ENCODE measurements around the gene CIB2. TPM values are rescaled to one million over a fixed set of nuclear protein-coding genes. Genes with fewer than 3 reads are reported as not detected.

The CIB2 gene
- total RNA-seq, 1 experiment from 2014 or later: 43.2 TPM

DNA sequence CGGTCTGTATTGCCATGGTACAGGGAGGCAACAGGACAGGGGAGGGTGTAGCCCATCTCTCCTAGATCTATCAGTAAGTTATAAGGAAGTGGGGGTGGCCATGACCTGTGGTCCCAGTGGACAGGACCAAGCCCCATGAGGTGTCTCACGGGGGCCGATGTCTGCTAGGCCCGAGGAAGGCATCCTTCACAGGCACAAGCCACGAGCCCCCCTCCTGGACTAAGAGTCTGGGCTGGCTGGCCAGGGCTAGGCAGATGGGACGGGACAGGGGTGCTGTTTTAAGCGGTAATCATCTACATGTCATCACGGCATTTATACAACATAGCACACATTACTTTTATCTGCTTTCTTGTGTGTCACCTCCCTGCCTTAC lies 51.2 kb downstream of the CIB2 start:
- Histone ChIP-seq H3K4ac (ENCODE audit: low read depth, low read length) (no peak overlapping the region), H2BK20ac (ENCODE audit: low read depth, low read length, poor library complexity, severe bottlenecking) (no peak overlapping the region), H2BK12ac (ENCODE audit: insufficient read length, low read depth, low read length) (no peak overlapping the region), H3K79me2 (ENCODE audit: insufficient read depth, low read length) (no peaks in the 10 kb centered on the region), H3K4me2 (ENCODE audit: insufficient read depth, insufficient read length, low read length) (no peak overlapping the region), H3K9me3 (ENCODE audit: control insufficient read depth, low read depth, low read length) (no peaks in the 10 kb centered on the region), H3K18ac (ENCODE audit: insufficient read length, low read depth, low read length) (no peak overlapping the region), H2BK5ac (ENCODE audit: insufficient read length, low read length) (no peak overlapping the region), H4K91ac (ENCODE audit: insufficient read length, low read depth, low read length) (no peak overlapping the region), H4K5ac (ENCODE audit: insufficient read length, low read depth, low read length) (no peak overlapping the region), H3K9ac (ENCODE audit: extremely low read depth, insufficient read length, low read length) (no peak overlapping the region), H4K8ac (replicated peaks; ENCODE audit: insufficient read length, low read depth, low read length) (no peak overlapping the region), H3T11ph (ENCODE audit: low read length) (no peak overlapping the region), H2BK15ac (ENCODE audit: low read depth, low read length) (no peak overlapping the region), H3K79me1 (ENCODE audit: insufficient read depth, low read depth, low read length, poor library complexity, severe bottlenecking) (no peaks in the 10 kb centered on the region), H3K27me3 (ENCODE audit: insufficient read depth, low read length) (no peaks in the 10 kb centered on the region), H3K4me1 (ENCODE audit: insufficient read depth, low read length) (peaks cover 2% of the 10 kb centered on the region; the same call in 1 of the 2 replicates), H4K20me1 (ENCODE audit: control insufficient read depth, insufficient read depth, insufficient read length) (no peaks in the 10 kb centered on the region), H2BK120ac (ENCODE audit: low read depth, low read length, poor library complexity, severe bottlenecking) (no peak overlapping the region), H3K23me2 (ENCODE audit: insufficient read length, low read depth, low read length, poor library complexity, severe bottlenecking) (peaks cover 3% of the 10 kb centered on the region), H2AK5ac (ENCODE audit: insufficient read length, low read length) (no peak overlapping the region), H3K14ac (ENCODE audit: insufficient read depth, low read length) (no peak overlapping the region), H3K23ac (ENCODE audit: insufficient read length, low read depth, low read length) (no peak overlapping the region), H3K27ac (ENCODE audit: insufficient read length, low read depth, low read length) (no peak overlapping the region), H3K56ac (ENCODE audit: insufficient read length, low read depth, low read length) (no peak overlapping the region), H2AFZ (ENCODE audit: low read length) (no peak overlapping the region)
- Mint-ChIP-seq H3K36me3 (ENCODE audit: insufficient read depth in 1 of 3, low read depth in 3 of 3) (no peaks in the 10 kb centered on the region), H3K27ac (peak overlapping the region in 1 of 3 experiments; percentile 68; a peak in 1 of 7 replicates), H3K9me3 (no peaks in the 10 kb centered on the region), H3K27me3 (ENCODE audit: low read depth) (peaks cover 2% of the 10 kb centered on the region), H3K4me1 (peaks cover 14 to 18% of the 10 kb centered on the region in 2 experiments), H3K4me3 (no peak overlapping the region)
- no peak for DNase-seq
- TF ChIP-seq, protein P1, sequence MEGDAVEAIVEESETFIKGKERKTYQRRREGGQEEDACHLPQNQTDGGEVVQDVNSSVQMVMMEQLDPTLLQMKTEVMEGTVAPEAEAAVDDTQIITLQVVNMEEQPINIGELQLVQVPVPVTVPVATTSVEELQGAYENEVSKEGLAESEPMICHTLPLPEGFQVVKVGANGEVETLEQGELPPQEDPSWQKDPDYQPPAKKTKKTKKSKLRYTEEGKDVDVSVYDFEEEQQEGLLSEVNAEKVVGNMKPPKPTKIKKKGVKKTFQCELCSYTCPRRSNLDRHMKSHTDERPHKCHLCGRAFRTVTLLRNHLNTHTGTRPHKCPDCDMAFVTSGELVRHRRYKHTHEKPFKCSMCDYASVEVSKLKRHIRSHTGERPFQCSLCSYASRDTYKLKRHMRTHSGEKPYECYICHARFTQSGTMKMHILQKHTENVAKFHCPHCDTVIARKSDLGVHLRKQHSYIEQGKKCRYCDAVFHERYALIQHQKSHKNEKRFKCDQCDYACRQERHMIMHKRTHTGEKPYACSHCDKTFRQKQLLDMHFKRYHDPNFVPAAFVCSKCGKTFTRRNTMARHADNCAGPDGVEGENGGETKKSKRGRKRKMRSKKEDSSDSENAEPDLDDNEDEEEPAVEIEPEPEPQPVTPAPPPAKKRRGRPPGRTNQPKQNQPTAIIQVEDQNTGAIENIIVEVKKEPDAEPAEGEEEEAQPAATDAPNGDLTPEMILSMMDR (conservative IDR thresholded peaks at IDR 0.05): no peak
- no CpG with 5 or more reads among the region's 8 CpGs for WGBS (ENCODE audit: extremely low coverage, insufficient read length, low lambda C conversion rate)
